Measurements from ENCODE around the gene NLRC5.

NLRC5 gene

GRCh38 chr16:57051696-57052228 lies 62.4 kb downstream of the NLRC5 start:
- Histone ChIP-seq H3K9me3 (replicated peaks; ENCODE audit: insufficient read depth, low read length) (no peaks in the 10 kb centered on the region), H3K9ac (ENCODE audit: low read length) (no peak overlapping the region), H3K36me3 (replicated peaks; ENCODE audit: insufficient read depth, low read length) (no peaks in the 10 kb centered on the region), H3K4me2 (ENCODE audit: low read depth, low read length) (no peak overlapping the region), H3K4me1 (ENCODE audit: low read length) (peaks cover 31% of the 10 kb centered on the region), H4K20me1 (ENCODE audit: insufficient read depth, low read length) (no peaks in the 10 kb centered on the region), H3F3A (ENCODE audit: insufficient read depth, low read length) (peaks cover 11% of the 10 kb centered on the region; the same call in 1 of the 2 replicates), H3K9me2 (replicated peaks; ENCODE audit: insufficient read depth, low read length) (no peaks in the 10 kb centered on the region), H3K27me3 (replicated peaks; ENCODE audit: insufficient read depth, low read length) (no peaks in the 10 kb centered on the region), H3K4me3 (ENCODE audit: low read length) (no peak overlapping the region), H3K27ac (ENCODE audit: low read length) (no peak overlapping the region), H3K79me2 (ENCODE audit: low read length) (no peaks in the 10 kb centered on the region), H2AFZ (ENCODE audit: low read length) (no peak overlapping the region)
- TF ChIP-seq EZH2phosphoT487 (IDR thresholded peaks at IDR 0.05; ENCODE audit: low read length): no peak
- TF ChIP-seq EZH2 (optimal IDR thresholded peaks at IDR 0.05; ENCODE audit: low read depth, low read length): no peak
- TF ChIP-seq CTCF (IDR thresholded peaks at IDR 0.05; ENCODE audit: low read length): no peak
- no peak for DNase-seq

GRCh38 chr16:57053206-57053605 lies 63.8 kb downstream of the NLRC5 start:
- Histone ChIP-seq H3K27ac (ENCODE audit: low read length) (no peak overlapping the region), H3K4me1 (ENCODE audit: low read length) (peaks cover 17% of the 10 kb centered on the region), H3K27me3 (replicated peaks; ENCODE audit: insufficient read depth, low read length) (no peaks in the 10 kb centered on the region), H3K9me3 (replicated peaks; ENCODE audit: insufficient read depth, low read length) (no peaks in the 10 kb centered on the region), H3K36me3 (replicated peaks; ENCODE audit: insufficient read depth, low read length) (no peaks in the 10 kb centered on the region), H3K9me2 (replicated peaks; ENCODE audit: insufficient read depth, low read length) (no peaks in the 10 kb centered on the region), H3K79me2 (ENCODE audit: low read length) (no peaks in the 10 kb centered on the region), H3K4me3 (ENCODE audit: low read length) (no peak overlapping the region), H2AFZ (ENCODE audit: low read length) (no peak overlapping the region), H4K20me1 (ENCODE audit: insufficient read depth, low read length) (no peaks in the 10 kb centered on the region), H3F3A (ENCODE audit: insufficient read depth, low read length) (peaks cover 7% of the 10 kb centered on the region; the same call in 1 of the 2 replicates), H3K9ac (ENCODE audit: low read length) (no peak overlapping the region), H3K4me2 (ENCODE audit: low read depth, low read length) (no peak overlapping the region)
- no peak for DNase-seq
- TF ChIP-seq EZH2 (optimal IDR thresholded peaks at IDR 0.05; ENCODE audit: low read depth, low read length) (no peak), EZH2phosphoT487 (IDR thresholded peaks at IDR 0.05; ENCODE audit: low read length) (no peak), CTCF (IDR thresholded peaks at IDR 0.05; ENCODE audit: low read length) (no peak)

- Histone ChIP-seq H3K27me3 (replicated peaks; ENCODE audit: insufficient read depth, low read length) (no peaks in the 10 kb centered on the region), H4K20me1 (ENCODE audit: insufficient read depth, low read length) (no peaks in the 10 kb centered on the region)
- TF ChIP-seq EZH2 (optimal IDR thresholded peaks at IDR 0.05; ENCODE audit: low read depth, low read length) (no peak), CTCF (IDR thresholded peaks at IDR 0.05; ENCODE audit: low read length) (no peak), EZH2phosphoT487 (IDR thresholded peaks at IDR 0.05; ENCODE audit: low read length) (no peak)
Measured at GRCh38 chr16:57054338-57054737, 65.0 kb downstream of the NLRC5 start.

More at GRCh38 chr16:57054338-57054737, 65.0 kb downstream of the NLRC5 start:
- Histone ChIP-seq H3K36me3 (replicated peaks; ENCODE audit: insufficient read depth, low read length) (no peaks in the 10 kb centered on the region), H3K27ac (ENCODE audit: low read length) (no peak overlapping the region), H3K4me1 (ENCODE audit: low read length) (peaks cover 7% of the 10 kb centered on the region), H3K79me2 (ENCODE audit: low read length) (no peaks in the 10 kb centered on the region), H3K4me3 (ENCODE audit: low read length) (no peak overlapping the region), H3K9me3 (replicated peaks; ENCODE audit: insufficient read depth, low read length) (no peaks in the 10 kb centered on the region), H3F3A (ENCODE audit: insufficient read depth, low read length) (no peaks in the 10 kb centered on the region), H3K9ac (ENCODE audit: low read length) (no peak overlapping the region), H2AFZ (ENCODE audit: low read length) (no peak overlapping the region), H3K4me2 (ENCODE audit: low read depth, low read length) (no peak overlapping the region), H3K9me2 (replicated peaks; ENCODE audit: insufficient read depth, low read length) (no peaks in the 10 kb centered on the region)
- no peak for DNase-seq
